Activated CD4-positive, alpha-beta T cell treated with anti-CD3 and anti-CD28 coated beads, Interleukin-2, amount 50 U/mL, for 1 hour (primary cell): ENCODE results near the gene PEX5L.

Experiments
- DNase-seq: peaks from one replicate; pipeline ENCODE4 v3.0.0-alpha.2; 2020

PEX5L gene

DNA sequence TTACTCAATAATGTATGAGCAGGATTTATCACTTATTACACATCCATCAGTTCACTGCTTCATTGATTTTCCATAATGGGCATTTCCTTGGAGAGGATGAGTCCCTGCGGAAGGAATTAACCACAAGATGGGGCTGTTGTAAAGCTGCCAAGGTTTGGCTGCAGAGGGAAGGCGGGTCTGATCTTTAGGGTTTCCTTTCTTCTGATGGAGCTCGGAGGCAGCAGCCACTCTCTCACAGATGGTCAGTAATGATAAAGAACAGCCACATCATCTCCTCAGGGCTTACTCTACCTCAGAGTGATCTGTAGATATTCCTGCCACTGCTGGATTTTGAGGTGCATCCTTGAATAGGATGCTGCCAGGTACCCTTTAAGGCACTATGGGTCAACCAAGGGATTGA, 268.7 kb downstream of the PEX5L start:
- no peak for DNase-seq

GRCh38 chr3:179766416-179767133, 270.2 kb downstream of the PEX5L start:
- DNase-seq, result no peak

DNA sequence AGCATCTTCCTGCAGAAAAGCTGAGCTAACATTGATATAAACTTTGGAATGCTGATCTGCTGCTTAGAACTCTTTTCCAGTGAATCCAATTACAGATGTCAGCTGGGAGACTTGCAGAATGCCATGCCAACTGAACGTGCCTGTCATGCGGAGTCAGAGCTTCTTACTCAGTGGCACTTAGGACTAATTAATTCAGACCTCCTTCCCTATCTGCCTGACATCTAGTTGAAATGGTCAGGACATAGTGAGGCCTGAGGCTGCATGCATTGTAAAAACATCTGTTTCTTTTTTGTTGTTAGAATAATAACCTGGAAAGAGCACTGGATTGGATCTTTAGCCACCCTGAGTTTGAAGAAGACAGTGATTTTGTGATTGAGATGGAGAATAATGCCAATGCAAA, 271.3 kb downstream of the PEX5L start:
- DNase-seq, result no peak

GRCh38 chr3:179760944-179761343, 275.8 kb downstream of the PEX5L start:
- no peak for DNase-seq

GRCh38 chr3:179750720-179751328, 285.9 kb downstream of the PEX5L start:
- DNase-seq, result no peak

DNA sequence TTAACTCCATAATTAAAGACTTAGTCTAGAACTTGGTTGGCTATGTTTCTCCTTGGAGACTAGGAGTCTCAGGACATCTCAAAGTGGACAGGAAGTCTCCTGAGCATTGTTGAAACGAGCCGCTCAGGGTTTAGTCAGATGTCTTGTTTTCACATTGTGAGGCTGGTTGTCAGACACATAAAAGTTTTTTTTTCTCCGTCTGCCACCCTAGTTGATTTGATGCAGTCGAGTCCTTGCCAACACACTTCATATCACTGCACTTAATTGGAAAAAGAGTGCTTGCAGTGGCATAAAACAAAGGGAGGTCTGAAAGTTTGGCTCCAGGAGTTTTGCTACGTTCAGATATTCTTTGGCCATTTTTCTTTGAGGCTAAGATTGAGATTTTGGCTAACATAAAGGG, 291.0 kb downstream of the PEX5L start:
- no peak for DNase-seq

DNA sequence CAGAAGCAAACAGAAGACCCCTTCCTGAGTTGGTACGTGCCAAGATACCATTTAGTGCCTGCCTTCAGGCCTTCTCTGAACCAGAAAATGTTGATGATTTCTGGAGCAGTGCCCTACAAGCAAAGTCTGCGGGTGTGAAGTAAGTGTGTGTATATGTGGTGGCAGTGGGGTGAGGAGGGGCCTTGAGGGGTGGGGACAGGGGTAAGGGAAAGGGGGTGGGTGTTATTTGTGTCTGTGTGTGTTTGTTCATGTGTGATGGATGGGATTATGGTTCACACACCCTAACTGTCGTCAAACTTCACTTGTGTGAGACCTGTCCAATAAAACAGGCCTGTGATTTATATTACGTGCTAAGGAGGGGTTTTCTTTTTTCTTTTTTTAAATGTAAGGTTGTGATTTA, 291.7 kb downstream of the PEX5L start:
- no peak for DNase-seq
